A549 (cell line): ENCODE data around the gene VPS13D.

ENCODE experiments used
- E2F6 ChIP-seq: IDR thresholded peaks from 2 replicates; pipeline ENCODE4 v1.6.1; 2012; ENCODE audit warnings: low read depth, borderline replicate concordance
- HOXA7 ChIP-seq: fragments of 250-450 bp; sonication (Bioruptor Pico); IDR thresholded peaks from 2 replicates; pipeline ENCODE4 v1.5.0; 2020; ENCODE audit warnings: mild to moderate bottlenecking, moderate library complexity
- KDM5A ChIP-seq: fragments of 200-600 bp; sonication (generic); IDR thresholded peaks from 2 replicates; pipeline ENCODE4 v1.6.1; 2016; ENCODE audit warnings: antibody characterized with exemption, mild to moderate bottlenecking
- POLR2A ChIP-seq: IDR thresholded peaks from 2 replicates; pipeline ENCODE4 v1.6.1; 2012; ENCODE audit warnings: mild to moderate bottlenecking, low read length
- RAD21 ChIP-seq, 2 experiments: fragments of >200 bp in 1 of 2; sonication (Bioruptor Twin) in 1 of 2; formaldehyde crosslinking in 1 of 2; IDR thresholded peaks in 1 of 2; conservative IDR thresholded peaks in 1 of 2; 2 replicates in 1 of 2; 3 replicates in 1 of 2; pipeline ENCODE4 v1.6.1; 2012 to 2018; ENCODE audit warnings: inconsistent platforms in 1 of 2
- TF ChIP-seq, protein P1 (sequence below): fragments of 150-350 bp; IDR thresholded peaks from 2 replicates; pipeline ENCODE4 v1.6.1; 2014; ENCODE audit warnings: low read depth, mild to moderate bottlenecking, low read length

GRCh38 chr1:12397462-12398450 lies 167.9 kb downstream of the VPS13D start:
- TF ChIP-seq RAD21 (conservative IDR thresholded peaks at IDR 0.05 in 1 of 2, IDR thresholded peaks at IDR 0.05 in 1 of 2) (no peak), KDM5A (no peak), POLR2A (no peak), HOXA7 (CRISPR knock-in tag) (no peak), E2F6 (no peak)
- TF ChIP-seq, protein P1, sequence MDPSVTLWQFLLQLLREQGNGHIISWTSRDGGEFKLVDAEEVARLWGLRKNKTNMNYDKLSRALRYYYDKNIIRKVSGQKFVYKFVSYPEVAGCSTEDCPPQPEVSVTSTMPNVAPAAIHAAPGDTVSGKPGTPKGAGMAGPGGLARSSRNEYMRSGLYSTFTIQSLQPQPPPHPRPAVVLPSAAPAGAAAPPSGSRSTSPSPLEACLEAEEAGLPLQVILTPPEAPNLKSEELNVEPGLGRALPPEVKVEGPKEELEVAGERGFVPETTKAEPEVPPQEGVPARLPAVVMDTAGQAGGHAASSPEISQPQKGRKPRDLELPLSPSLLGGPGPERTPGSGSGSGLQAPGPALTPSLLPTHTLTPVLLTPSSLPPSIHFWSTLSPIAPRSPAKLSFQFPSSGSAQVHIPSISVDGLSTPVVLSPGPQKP, result no peak
